Measurements from ENCODE around the gene MED15. TPM values are rescaled to one million over a fixed set of nuclear protein-coding genes. Genes with fewer than 3 reads are reported as not detected.

The MED15 gene
- total and polyA plus RNA-seq, 10 of the 15 experiments (the other 5 are each of a cell fraction or from before 2014, with no cell fraction given) = 1.4 to 75.2 (median 26.9) TPM

DNA sequence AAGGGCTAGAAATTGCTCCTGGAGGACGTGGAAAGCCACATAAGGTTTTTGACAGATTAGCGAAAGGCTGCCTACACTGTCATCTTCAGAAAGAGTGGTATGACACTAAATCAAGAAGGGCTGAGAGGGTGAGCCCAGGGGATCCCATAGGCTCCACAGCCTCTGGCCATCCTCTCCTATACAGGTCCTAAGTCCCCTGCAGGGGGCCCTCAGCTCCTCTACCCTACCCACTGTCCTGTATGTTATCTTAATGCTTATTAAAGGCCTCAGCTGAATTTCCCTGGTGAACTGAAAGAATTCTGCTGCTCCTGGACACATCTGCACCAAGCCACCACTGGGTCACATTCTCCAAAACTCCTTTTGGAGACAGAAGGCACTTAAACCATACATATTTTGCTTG lies 19.7 kb upstream of the MED15 start:
- Histone ChIP-seq H3K27ac (ENCODE audit: control insufficient read depth, insufficient read depth) (no peak overlapping the region), H3K4me1 (ENCODE audit: control insufficient read depth, insufficient read depth, low read length) (no peaks in the 10 kb centered on the region; the same call in 1 of the 2 replicates), H2AFZ (ENCODE audit: control insufficient read depth, low read depth, low read length) (no peak overlapping the region), H3K4me2 (ENCODE audit: control insufficient read depth, insufficient read depth) (no peak overlapping the region), H3K9ac (ENCODE audit: control insufficient read depth, insufficient read depth, low read length) (no peak overlapping the region), H3K36me3 (ENCODE audit: control insufficient read depth in 2 of 2, insufficient read depth in 2 of 2, low read length in 1 of 2) (no peaks in the 10 kb centered on the region; a peak in 2 of 4 replicates), H3K9me3 (replicated peaks; ENCODE audit: control insufficient read depth, insufficient read depth, low read length) (no peaks in the 10 kb centered on the region), H3K4me3 (no peak overlapping the region), H3K27me3 (replicated peaks in 1 of 2; ENCODE audit: control insufficient read depth in 2 of 2, insufficient read depth in 2 of 2, low read length in 1 of 2) (no peaks in the 10 kb centered on the region), H4K20me1 (ENCODE audit: control insufficient read depth, insufficient read depth) (no peaks in the 10 kb centered on the region; the same call in 1 of the 2 replicates), H3K79me2 (ENCODE audit: control insufficient read depth, insufficient read depth, low read length) (no peaks in the 10 kb centered on the region; the same call in 1 of the 2 replicates)
- intact Hi-C loops (cut with micrococcal nuclease; ENCODE audit: unreplicated experiment) (no loop called here), in situ Hi-C loops (cut with MboI) (no loop called here)
- CTCF ChIA-PET = no interaction called here
- RAD21 ChIA-PET (ENCODE audit: unreplicated experiment) = no interaction called here
- SMC1A ChIA-PET (ENCODE audit: uncharacterized antibody, unreplicated experiment) = no interaction called here
- POLR2A ChIA-PET = no interaction called here
- no peak for ATAC-seq
- no TSS peak for BruUV-seq (replicated peaks)
- WGBS (ENCODE audit: insufficient coverage, insufficient replicate concordance, low lambda C conversion rate, missing lambda C conversion rate) = 100% methylated on average over 2 of the region's 2 CpGs
- FAIRE-seq = no peak
- DNase-seq (ENCODE audit: low read depth, low spot score) = no peak
- TF ChIP-seq MEF2A (IDR thresholded peaks at IDR 0.05; ENCODE audit: insufficient read depth, low read depth, low read length) (no peak), BCL11A (IDR thresholded peaks at IDR 0.05; ENCODE audit: low read depth, low read length) (no peak), CBX5 (IDR thresholded peaks at IDR 0.05; ENCODE audit: low read depth) (no peak), POU2F2 (IDR thresholded peaks at IDR 0.05; ENCODE audit: borderline replicate concordance, low read depth, low read length) (no peak), FOS (IDR thresholded peaks at IDR 0.05; ENCODE audit: borderline replicate concordance, extremely low read depth, insufficient read length) (no peak), POLR2AphosphoS2 (IDR thresholded peaks at IDR 0.05; ENCODE audit: low read depth, low read length) (no peak), NRF1 (conservative IDR thresholded peaks at IDR 0.05; ENCODE audit: low read depth, low read length) (no peak), ZNF384 (IDR thresholded peaks at IDR 0.05; ENCODE audit: borderline replicate concordance, low read depth, low read length) (no peak), CBFB (IDR thresholded peaks at IDR 0.05; ENCODE audit: low read depth) (no peak), ZNF24 (IDR thresholded peaks at IDR 0.05) (no peak), CREM (IDR thresholded peaks at IDR 0.05; ENCODE audit: low read depth) (no peak), NFIC (IDR thresholded peaks at IDR 0.05; ENCODE audit: low read depth, low read length) (no peak), NFXL1 (IDR thresholded peaks at IDR 0.05; ENCODE audit: borderline replicate concordance) (no peak), HDAC6 (IDR thresholded peaks at IDR 0.05; ENCODE audit: unreplicated experiment) (no peak), YY1 (IDR thresholded peaks at IDR 0.05; ENCODE audit: low read depth, low read length) (no peak), MYC (IDR thresholded peaks at IDR 0.05; ENCODE audit: insufficient read depth, insufficient read length, insufficient replicate concordance, low read length, severe bottlenecking) (no peak), HDGF (IDR thresholded peaks at IDR 0.05) (no peak), CHD1 (IDR thresholded peaks at IDR 0.05; ENCODE audit: low read depth, low read length) (no peak)
- TF ChIP-seq, protein P1, sequence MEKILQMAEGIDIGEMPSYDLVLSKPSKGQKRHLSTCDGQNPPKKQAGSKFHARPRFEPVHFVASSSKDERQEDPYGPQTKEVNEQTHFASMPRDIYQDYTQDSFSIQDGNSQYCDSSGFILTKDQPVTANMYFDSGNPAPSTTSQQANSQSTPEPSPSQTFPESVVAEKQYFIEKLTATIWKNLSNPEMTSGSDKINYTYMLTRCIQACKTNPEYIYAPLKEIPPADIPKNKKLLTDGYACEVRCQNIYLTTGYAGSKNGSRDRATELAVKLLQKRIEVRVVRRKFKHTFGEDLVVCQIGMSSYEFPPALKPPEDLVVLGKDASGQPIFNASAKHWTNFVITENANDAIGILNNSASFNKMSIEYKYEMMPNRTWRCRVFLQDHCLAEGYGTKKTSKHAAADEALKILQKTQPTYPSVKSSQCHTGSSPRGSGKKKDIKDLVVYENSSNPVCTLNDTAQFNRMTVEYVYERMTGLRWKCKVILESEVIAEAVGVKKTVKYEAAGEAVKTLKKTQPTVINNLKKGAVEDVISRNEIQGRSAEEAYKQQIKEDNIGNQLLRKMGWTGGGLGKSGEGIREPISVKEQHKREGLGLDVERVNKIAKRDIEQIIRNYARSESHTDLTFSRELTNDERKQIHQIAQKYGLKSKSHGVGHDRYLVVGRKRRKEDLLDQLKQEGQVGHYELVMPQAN (conservative IDR thresholded peaks at IDR 0.05) = no peak
- TF ChIP-seq, protein P2, sequence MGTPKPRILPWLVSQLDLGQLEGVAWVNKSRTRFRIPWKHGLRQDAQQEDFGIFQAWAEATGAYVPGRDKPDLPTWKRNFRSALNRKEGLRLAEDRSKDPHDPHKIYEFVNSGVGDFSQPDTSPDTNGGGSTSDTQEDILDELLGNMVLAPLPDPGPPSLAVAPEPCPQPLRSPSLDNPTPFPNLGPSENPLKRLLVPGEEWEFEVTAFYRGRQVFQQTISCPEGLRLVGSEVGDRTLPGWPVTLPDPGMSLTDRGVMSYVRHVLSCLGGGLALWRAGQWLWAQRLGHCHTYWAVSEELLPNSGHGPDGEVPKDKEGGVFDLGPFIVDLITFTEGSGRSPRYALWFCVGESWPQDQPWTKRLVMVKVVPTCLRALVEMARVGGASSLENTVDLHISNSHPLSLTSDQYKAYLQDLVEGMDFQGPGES (IDR thresholded peaks at IDR 0.05) = no peak

Measured in GM12878 (cell line).